Neural progenitor cell (in vitro differentiated cells): Measurements from ENCODE around the gene MPP4.

Experiments
- EZH2 ChIP-seq: fragments of 200-600 bp; sonication (generic); IDR thresholded peaks from 2 replicates; pipeline ENCODE4 v1.6.1; 2017; ENCODE audit warnings: antibody characterized with exemption, mild to moderate bottlenecking, moderate library complexity
- EZH2phosphoT487 ChIP-seq: fragments of 200-600 bp; sonication (generic); IDR thresholded peaks from 2 replicates; pipeline ENCODE4 v1.6.1; 2017; ENCODE audit warnings: antibody characterized with exemption
- TF ChIP-seq, protein P1 (sequence below): fragments of 200-600 bp; sonication (generic); IDR thresholded peaks from 2 replicates; pipeline ENCODE4 v1.5.1; 2017; ENCODE audit warnings: antibody characterized with exemption, mild to moderate bottlenecking

DNA sequence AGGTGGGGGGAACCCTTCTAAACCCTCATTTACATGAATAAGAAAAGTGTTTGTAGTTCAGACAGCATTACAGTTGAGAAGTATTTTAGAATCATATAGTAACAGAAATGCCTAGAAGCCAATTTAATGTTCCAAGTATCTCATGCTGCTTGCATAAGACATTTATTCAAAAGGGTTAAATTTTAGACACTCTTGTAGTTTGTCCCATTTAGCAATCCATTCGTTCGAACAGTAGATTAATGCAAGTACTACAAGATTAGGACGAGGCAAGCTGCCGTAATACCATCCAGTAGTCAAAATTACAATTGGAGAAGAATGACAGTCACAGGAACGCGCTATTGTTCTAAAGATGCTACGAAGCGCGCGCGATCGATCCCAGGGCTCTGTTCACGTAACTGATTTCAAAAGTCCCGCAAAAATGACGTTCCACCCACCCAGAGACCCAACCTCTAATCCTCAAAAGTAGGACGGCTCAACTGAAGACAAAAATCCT lies 56.3 kb downstream of the MPP4 start:
- TF ChIP-seq, protein P1, sequence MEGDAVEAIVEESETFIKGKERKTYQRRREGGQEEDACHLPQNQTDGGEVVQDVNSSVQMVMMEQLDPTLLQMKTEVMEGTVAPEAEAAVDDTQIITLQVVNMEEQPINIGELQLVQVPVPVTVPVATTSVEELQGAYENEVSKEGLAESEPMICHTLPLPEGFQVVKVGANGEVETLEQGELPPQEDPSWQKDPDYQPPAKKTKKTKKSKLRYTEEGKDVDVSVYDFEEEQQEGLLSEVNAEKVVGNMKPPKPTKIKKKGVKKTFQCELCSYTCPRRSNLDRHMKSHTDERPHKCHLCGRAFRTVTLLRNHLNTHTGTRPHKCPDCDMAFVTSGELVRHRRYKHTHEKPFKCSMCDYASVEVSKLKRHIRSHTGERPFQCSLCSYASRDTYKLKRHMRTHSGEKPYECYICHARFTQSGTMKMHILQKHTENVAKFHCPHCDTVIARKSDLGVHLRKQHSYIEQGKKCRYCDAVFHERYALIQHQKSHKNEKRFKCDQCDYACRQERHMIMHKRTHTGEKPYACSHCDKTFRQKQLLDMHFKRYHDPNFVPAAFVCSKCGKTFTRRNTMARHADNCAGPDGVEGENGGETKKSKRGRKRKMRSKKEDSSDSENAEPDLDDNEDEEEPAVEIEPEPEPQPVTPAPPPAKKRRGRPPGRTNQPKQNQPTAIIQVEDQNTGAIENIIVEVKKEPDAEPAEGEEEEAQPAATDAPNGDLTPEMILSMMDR, result no peak
- TF ChIP-seq EZH2 (no peak), EZH2phosphoT487 (no peak)
